ENCODE data around the gene PLGRKT.

PLGRKT gene

DNA sequence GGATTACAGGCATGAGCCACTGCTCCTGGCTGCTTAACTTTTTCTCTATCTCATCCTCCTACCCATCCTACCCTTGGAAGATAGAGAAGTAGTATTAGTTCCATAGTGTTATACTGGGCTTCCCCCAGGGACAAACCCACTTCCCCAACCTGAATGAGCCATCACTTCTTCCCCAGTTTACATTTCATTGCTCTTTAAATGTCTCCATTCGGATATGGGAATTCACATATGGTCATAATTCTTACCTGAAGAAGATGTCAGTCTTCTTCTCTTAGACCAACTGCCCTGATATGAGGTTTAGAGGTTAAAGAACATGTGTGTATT is 14.5 kb upstream of the PLGRKT start:
- TF ChIP-seq, protein P1, sequence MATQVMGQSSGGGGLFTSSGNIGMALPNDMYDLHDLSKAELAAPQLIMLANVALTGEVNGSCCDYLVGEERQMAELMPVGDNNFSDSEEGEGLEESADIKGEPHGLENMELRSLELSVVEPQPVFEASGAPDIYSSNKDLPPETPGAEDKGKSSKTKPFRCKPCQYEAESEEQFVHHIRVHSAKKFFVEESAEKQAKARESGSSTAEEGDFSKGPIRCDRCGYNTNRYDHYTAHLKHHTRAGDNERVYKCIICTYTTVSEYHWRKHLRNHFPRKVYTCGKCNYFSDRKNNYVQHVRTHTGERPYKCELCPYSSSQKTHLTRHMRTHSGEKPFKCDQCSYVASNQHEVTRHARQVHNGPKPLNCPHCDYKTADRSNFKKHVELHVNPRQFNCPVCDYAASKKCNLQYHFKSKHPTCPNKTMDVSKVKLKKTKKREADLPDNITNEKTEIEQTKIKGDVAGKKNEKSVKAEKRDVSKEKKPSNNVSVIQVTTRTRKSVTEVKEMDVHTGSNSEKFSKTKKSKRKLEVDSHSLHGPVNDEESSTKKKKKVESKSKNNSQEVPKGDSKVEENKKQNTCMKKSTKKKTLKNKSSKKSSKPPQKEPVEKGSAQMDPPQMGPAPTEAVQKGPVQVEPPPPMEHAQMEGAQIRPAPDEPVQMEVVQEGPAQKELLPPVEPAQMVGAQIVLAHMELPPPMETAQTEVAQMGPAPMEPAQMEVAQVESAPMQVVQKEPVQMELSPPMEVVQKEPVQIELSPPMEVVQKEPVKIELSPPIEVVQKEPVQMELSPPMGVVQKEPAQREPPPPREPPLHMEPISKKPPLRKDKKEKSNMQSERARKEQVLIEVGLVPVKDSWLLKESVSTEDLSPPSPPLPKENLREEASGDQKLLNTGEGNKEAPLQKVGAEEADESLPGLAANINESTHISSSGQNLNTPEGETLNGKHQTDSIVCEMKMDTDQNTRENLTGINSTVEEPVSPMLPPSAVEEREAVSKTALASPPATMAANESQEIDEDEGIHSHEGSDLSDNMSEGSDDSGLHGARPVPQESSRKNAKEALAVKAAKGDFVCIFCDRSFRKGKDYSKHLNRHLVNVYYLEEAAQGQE (IDR thresholded peaks at IDR 0.05; ENCODE audit: insufficient read depth in 1 of 2, low read depth in 2 of 2, low read length in 2 of 2) = no peak
- TF ChIP-seq FOXP2 (optimal IDR thresholded peaks at IDR 0.05; ENCODE audit: borderline replicate concordance, extremely low read depth, extremely low read length, insufficient read depth) (no peak), SIN3A (IDR thresholded peaks at IDR 0.05; ENCODE audit: borderline replicate concordance, insufficient read depth, low read length) (no peak), POLR2AphosphoS5 (IDR thresholded peaks at IDR 0.05; ENCODE audit: low read depth, low read length) (no peak), TAF1 (IDR thresholded peaks at IDR 0.05; ENCODE audit: borderline replicate concordance, insufficient read depth, low read length) (no peak)

DNA sequence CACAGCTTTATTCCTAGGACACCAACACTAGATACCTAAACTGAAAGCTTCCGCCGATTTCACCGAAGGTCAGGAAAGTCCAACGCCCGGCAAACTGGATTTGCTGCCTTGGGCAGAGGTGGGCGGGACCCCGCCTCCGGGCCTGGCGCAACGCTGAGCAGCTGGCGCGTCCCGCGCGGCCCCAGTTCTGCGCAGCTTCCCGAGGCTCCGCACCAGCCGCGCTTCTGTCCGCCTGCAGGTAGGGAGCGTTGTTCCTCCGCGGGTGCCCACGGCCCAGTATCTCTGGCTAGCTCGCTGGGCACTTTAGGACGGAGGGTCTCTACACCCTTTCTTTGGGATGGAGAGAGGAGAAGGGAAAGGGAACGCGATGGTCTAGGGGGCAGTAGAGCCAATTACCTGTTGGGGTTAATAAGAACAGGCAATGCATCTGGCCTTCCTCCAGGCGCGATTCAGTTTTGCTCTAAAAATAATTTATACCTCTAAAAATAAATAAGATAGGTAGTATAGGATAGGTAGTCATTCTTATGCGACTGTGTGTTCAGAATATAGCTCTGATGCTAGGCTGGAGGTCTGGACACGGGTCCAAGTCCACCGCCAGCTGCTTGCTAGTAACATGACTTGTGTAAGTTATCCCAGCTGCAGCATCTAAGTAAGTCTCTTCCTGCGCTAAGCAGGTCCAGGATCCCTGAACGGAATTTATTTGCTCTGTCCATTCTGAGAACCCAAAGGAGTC is 12.8 kb upstream of the PLGRKT start, which contains the start of gene CD274:
CD274 (plus strand) TSS at position 184 of the 733 bp plus-strand sequence. CDS start 5,572 bp downstream, outside the sequence.
- no peak for TF ChIP-seq FOXP2 (optimal IDR thresholded peaks at IDR 0.05; ENCODE audit: borderline replicate concordance, extremely low read depth, extremely low read length, insufficient read depth)
- no peak for TF ChIP-seq SIN3A (IDR thresholded peaks at IDR 0.05; ENCODE audit: borderline replicate concordance, insufficient read depth, low read length)
- TF ChIP-seq, protein P1 (IDR thresholded peaks at IDR 0.05; ENCODE audit: insufficient read depth in 1 of 2, low read depth in 2 of 2, low read length in 2 of 2) = no peak
- TF ChIP-seq POLR2AphosphoS5 (IDR thresholded peaks at IDR 0.05; ENCODE audit: low read depth, low read length) = no peak
- TF ChIP-seq TAF1 (IDR thresholded peaks at IDR 0.05; ENCODE audit: borderline replicate concordance, insufficient read depth, low read length) = no peak

DNA sequence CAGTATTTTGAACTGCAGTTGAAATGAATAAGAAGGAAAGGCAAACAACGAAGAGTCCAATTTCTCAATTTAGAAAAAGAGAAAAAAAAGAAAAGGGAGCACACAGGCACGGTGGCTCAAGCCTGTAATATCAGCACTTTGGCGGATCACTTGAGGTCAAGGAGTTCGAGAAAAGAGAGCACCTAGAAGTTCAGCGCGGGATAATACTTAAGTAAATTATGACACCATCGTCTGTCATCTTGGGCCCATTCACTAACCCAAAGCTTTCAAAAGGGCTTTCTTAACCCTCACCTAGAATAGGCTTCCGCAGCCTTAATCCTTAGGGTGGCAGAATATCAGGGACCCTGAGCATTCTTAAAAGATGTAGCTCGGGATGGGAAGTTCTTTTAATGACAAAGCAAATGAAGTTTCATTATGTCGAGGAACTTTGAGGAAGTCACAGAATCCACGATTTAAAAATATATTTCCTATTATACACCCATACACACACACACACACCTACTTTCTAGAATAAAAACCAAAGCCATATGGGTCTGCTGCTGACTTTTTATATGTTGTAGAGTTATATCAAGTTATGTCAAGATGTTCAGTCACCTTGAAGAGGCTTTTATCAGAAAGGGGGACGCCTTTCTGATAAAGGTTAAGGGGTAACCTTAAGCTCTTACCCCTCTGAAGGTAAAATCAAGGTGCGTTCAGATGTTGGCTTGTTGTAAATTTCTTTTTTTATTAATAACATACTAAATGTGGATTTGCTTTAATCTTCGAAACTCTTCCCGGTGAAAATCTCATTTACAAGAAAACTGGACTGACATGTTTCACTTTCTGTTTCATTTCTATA is 12.0 kb upstream of the PLGRKT start:
- TF ChIP-seq SIN3A (IDR thresholded peaks at IDR 0.05; ENCODE audit: borderline replicate concordance, insufficient read depth, low read length) (no peak), POLR2AphosphoS5 (IDR thresholded peaks at IDR 0.05; ENCODE audit: low read depth, low read length) (no peak), TAF1 (IDR thresholded peaks at IDR 0.05; ENCODE audit: borderline replicate concordance, insufficient read depth, low read length) (no peak), FOXP2 (optimal IDR thresholded peaks at IDR 0.05; ENCODE audit: borderline replicate concordance, extremely low read depth, extremely low read length, insufficient read depth) (no peak)
- TF ChIP-seq, protein P1 (IDR thresholded peaks at IDR 0.05; ENCODE audit: insufficient read depth in 1 of 2, low read depth in 2 of 2, low read length in 2 of 2) = no peak

DNA sequence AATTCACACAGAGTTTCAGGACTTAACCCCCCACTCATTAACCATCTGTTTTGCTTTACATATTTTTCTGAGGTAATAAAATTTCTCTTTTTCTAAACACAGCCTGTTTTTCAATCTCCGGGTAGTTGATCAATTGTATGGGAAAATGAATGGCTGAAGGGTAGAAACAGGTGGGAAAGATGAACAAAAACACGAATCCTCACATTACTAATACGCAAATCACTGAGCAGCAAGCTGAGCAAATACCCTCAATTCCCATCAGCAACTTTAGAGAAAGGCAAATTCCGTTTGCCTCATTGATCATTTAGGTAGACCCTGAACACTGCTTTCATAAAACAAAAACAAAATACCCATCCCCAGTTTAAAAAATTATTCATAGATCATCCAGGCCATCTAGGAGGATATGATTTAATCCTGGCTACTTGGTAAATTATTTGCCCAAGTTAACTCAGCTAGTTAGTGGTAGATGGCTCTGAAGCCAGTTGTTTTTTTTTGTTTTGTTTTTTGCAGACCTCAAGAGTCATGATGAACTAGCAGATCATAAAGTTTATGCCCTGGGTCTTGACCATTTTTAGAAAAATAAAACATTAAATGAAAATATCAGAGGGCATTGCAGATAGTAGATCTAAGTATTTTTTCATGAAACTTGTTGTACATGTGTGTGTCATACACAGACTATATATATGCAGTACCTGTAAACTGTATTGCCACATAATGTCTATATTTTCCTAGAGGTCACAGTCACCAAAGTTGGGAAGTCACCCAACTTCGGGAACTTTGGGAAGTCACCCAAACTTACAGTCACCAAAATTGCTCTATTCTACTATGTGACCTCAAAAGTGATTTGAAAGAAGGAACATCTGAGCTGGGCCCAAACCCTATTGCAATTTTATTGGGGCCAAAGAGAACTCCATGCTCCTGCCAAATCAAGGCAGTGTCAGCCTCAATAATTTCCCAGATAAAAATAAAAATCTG is 11.0 kb upstream of the PLGRKT start:
- TF ChIP-seq FOXP2 (optimal IDR thresholded peaks at IDR 0.05; ENCODE audit: borderline replicate concordance, extremely low read depth, extremely low read length, insufficient read depth) (no peak), POLR2AphosphoS5 (IDR thresholded peaks at IDR 0.05; ENCODE audit: low read depth, low read length) (no peak), TAF1 (IDR thresholded peaks at IDR 0.05; ENCODE audit: borderline replicate concordance, insufficient read depth, low read length) (no peak), SIN3A (IDR thresholded peaks at IDR 0.05; ENCODE audit: borderline replicate concordance, insufficient read depth, low read length) (no peak)
- TF ChIP-seq, protein P1 (IDR thresholded peaks at IDR 0.05; ENCODE audit: insufficient read depth in 1 of 2, low read depth in 2 of 2, low read length in 2 of 2) = no peak
